CD4-positive, alpha-beta T cell treated with Interleukin-10 for 1 hour (primary cell): ENCODE results near the gene SHANK2.

ENCODE experiments used
- DNase-seq: peaks from one replicate; pipeline ENCODE4 v3.0.0-alpha.2; 2020

SHANK2 gene

GRCh38 chr11:71252269-71252769 is at the start of gene SHANK2:
Gene SHANK2, minus strand, starts transcription at chr11:71252577. Its CDS starts 105,251 bp downstream, at chr11:71147326.
- DNase-seq: no peak

- DNase-seq: no peak
Measured at GRCh38 chr11:71301858-71302533, 49.6 kb upstream of the SHANK2 start.

GRCh38 chr11:71301046-71301857 is 48.9 kb upstream of the SHANK2 start:
- no peak for DNase-seq

DNA sequence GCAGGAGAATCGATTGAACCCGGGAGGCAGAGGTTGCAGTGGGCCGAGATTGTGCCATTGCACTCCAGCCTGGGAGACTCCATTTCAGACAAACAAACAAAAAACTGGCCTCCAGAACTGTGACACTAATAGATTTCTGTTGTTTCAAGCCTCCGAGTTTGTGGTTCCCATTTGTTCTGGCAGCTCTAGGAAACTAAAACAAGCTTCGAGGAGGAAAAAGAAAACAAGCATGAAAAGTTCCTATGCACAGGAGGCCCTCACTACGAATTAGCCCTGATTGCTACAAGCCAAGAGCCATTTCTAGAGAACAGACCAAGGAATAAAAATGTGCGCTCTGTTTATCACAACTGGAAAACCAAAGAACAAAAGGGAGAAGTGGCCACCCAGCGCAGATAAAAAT is 47.8 kb upstream of the SHANK2 start:
- no peak for DNase-seq

GRCh38 chr11:71298761-71299181 is 46.4 kb upstream of the SHANK2 start:
- DNase-seq: no peak

DNA sequence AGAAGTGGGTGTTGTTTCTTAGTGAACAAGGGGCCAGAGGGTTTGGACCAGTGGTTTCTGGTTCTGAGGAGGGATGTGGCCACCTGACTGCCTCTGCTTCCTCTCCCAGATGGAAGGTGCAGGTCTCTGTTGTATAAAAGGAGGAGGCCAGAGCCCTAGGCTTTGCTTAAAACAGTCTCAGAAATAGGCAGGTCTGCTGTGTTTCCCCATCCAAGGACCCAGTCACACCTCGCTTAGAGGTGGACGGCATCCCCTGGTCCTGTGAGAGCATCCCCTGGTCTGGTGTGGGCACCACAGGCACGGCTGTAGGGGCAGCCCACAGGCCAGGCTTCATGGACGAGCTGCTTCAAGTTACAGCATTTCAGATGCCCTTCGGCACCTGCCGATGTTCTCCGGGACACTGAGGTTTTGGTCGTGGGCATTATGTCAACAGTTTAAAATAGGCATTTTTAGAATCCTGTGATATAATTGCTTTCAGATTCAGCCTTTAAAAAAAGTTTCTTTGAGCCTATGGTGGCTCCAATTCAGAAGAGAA is 45.7 kb upstream of the SHANK2 start:
- DNase-seq: no peak

DNA sequence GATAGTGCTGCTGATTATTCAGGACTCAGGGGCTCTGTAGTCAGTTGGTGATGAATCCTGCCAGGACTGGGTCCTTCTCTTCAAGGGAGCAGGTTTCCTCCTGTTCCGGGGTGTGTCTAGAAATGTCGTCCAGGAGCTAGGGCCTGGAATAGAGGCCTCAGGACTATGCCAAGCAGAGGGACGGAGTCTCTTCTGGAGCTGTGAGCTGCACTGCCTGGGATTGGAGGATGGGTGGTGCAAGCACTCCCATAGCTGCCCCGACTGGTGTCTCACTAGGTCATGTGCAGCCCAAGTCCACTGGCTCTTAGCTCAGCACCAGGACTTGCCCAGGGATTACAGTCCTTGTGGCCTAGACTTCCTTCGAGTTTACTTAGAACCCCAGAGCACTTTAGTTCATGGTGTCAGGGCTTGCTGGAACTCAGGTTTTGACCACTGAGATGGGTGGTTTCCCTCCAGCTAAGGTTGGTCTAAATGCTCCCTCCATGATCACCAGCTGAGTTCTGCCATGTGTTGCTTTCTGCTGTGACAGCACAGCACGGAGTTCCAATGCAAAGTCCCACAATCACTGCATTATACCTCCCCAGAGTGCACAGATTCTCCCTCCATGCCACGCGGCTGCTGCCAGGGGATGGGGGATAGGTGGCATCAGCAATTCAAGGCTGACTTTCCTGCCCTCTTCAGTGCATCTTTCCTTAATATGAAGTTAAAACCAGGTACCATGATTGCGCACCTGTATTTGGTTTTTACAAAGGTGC is 42.6 kb upstream of the SHANK2 start:
- no peak for DNase-seq

- DNase-seq: no peak
Measured at GRCh38 chr11:71293961-71294782, 41.8 kb upstream of the SHANK2 start.

GRCh38 chr11:71286701-71287643 is 34.6 kb upstream of the SHANK2 start:
- DNase-seq: no peak

DNA sequence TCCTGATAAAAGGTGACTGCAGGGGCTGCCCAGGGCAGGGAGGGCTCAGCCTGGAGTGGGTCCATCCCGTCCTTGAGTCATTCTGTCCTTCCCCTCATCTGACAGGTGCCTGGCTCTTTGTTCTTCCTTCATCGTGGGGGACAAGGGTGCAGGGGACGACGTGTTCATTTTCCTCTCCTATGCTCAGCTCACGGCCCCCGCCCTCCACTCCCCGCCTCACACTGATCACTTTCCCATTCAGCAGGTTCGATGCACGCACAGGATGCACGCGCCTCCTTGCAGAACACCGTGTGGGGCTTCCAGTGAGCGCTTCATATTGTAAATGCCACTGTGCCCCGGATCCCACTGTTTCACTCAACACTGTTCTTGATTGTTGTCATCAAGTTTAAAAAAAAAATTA is 32.7 kb upstream of the SHANK2 start:
- DNase-seq: no peak

DNA sequence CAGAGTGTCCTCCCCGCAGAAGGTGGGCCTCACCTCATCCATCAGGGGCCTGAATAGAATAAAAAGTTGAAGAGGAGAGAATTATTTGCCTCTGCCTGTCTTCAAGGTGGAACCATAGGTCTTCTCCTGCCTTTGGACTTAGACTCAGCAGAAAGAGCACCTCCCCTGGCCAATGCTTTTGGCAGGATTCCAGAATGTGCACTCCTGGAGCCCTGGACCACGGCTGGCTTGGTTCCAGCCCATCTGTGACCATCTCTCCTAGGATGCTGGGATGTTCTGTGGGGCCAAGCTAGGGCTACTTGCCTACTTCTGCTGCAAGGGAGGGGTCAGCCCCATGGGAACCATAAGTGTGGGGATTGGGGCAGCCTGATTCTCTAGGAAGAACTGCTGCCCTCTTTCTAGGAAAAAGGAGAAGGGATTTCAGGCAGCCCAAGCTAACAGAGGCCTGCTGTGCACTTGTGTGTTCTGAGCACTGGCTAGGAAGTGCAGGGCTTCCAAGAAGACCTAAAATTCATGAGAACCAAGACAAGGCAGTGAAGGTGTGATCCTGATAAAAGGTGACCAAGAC is 32.2 kb upstream of the SHANK2 start:
- DNase-seq: no peak

DNA sequence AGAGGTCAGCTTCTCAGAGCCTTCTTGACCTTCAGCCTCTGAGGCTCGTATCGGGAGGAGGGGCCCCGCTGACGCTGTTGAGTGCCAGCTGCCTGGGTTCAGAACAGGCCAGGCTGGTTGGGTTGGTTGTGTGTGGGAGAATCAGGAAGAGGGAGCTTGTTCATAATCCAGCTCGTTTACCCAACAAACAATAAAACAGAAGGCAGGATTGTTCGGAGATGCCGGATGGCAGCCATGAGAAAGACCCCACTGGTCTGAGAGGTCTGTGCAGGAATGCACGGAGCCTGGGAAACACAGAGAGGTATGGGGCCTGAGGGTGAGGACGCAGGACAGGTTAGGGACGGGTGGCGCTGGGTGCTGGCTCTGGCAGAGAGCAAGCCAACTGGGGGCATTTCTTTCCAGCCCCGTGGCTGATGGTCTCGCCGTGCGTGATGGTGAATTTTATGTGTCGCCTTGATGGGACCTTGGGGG is 31.6 kb upstream of the SHANK2 start:
- no peak for DNase-seq

GRCh38 chr11:71282581-71283351 is 30.4 kb upstream of the SHANK2 start:
- DNase-seq: no peak

- DNase-seq: no peak
Measured at GRCh38 chr11:71281831-71282230, 29.5 kb upstream of the SHANK2 start.

DNA sequence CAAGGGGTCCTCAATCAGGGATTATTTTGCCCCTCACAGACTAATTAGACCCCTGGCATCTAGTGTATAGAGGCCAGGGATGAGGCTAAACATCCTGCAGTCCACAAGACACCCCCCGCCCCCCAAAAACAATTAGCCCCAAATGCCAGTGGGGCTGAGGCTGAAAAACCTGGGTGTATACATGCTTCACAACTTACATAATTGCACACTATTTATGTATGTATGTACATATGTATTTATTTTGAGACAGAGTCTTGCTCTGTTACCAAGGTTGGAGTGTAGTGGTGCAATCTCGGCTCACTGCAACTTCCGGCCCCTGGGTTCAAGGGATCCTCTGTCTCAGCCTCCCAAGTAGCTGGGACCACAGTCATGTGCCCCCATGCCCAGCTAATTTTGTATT is 28.8 kb upstream of the SHANK2 start:
- no peak for DNase-seq

DNA sequence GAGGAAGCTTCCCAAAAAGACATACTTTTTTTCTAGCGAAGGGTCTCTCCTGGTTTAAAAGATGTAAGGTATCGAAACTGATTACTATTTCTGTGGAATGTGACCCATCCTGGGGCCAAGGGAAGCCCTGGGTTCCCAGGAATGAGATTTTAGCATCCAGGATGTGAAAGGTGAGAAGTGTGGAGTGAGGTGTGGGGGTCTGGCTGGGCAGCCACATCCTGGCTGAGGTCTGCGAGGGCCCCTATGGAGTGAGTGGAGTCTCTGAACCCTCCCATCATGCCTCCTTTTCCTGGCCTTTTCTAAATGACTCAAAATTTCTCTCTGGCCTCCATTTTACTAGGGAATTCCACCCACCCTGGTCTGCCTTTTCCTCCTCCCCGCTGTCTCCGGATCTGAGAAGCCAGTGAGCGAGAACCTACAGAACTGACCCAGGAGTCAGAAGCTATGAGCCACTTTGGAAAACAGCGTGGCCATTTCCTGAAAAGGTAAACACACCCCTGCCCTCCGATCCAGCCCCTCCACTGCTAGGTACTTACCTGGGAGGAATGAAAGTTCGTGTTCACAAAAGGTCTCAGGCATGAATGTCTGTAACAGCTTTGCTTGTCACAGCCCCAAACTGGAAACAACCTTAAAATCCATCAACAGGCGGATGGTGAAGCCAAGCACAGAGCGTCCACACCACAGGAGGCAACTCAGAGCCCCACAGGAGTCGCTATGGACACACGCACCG is 27.7 kb upstream of the SHANK2 start:
- no peak for DNase-seq

DNA sequence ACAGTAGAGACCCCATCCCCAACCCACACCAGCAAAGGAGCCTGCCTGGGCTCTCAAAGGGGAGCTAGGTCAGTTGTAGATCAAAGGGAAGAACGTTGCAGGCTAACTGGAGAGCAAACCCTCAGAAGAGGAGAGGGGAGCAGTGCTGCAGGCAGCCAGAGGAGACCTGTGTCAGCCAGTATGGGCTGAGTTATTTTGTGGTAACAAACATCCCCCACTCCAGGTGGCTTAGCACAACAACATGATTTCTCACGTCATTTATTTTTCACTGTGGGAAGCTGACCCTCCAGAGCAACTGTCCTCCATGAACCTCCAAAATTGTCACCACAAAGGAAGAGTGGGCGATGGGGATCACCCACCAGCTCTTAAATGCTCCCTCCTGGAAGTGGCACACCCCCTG is 19.8 kb upstream of the SHANK2 start:
- DNase-seq: no peak

DNA sequence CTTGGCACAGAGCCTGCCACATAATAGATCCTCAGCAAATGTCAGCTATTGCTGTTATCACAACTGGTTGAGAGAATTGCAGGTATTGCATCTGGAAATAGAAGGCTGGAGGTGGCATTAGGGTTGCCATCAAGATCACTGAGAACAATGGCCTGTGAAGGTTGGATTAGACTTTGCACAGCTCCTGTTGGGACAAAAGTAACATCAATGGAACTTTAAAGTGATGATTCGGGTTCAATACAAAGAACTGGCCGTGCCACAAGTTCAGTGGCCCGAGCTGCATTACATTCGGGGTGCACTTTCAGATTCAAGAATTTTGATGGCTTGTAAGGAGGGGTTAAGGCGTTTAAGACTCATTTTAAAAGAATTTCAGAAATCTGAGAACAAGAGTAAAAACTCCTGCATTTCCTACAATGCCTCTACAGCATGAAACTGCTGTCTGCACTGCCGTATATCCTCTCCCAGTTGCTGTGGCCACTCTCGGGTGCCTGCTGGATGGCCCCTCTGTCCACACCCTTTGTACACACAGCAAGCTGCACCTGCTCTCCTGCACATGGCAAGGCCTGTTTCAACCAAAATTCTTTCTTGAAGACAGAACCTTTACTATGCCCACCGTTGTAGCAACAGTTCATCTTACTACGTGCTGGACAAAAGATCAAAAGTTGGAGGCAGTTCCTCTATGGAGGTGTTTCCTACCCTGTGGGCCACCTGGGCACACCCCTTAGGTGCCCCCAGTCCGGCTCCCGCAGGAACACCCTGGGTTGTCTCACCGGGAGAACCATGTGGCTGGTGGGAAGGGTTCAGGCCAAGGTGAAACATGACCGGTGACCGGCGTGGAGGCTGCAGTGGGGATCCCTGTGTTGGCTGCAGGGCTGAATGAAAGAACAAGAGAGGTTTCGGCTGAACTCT is 17.5 kb upstream of the SHANK2 start:
- no peak for DNase-seq
